Astrocyte of the cerebellum (primary cell): Measurements from ENCODE around the gene TSPAN5.

Experiments
- DNase-seq: peaks from one replicate; pipeline ENCODE4 v3.0.0-alpha.2; 2011; ENCODE audit warnings: low read depth
- H3K4me3 ChIP-seq: 2 replicates; pipeline ENCODE4 v1.5.1; 2011; ENCODE audit warnings: mild to moderate bottlenecking, low read depth, low read length, moderate library complexity
- in situ Hi-C: cut with HindIII; loops from 2 replicates; pipeline ENCODE4 v1.10.0; 2017; ENCODE audit warnings: low sequenced_read_pairs
- TF ChIP-seq, protein P1 (sequence below): IDR thresholded peaks from 2 replicates; pipeline ENCODE4 v1.5.1; 2012; ENCODE audit warnings: low read length, low read depth, moderate library complexity, mild to moderate bottlenecking; ENCODE audit errors: missing control alignments

TSPAN5 gene

DNA sequence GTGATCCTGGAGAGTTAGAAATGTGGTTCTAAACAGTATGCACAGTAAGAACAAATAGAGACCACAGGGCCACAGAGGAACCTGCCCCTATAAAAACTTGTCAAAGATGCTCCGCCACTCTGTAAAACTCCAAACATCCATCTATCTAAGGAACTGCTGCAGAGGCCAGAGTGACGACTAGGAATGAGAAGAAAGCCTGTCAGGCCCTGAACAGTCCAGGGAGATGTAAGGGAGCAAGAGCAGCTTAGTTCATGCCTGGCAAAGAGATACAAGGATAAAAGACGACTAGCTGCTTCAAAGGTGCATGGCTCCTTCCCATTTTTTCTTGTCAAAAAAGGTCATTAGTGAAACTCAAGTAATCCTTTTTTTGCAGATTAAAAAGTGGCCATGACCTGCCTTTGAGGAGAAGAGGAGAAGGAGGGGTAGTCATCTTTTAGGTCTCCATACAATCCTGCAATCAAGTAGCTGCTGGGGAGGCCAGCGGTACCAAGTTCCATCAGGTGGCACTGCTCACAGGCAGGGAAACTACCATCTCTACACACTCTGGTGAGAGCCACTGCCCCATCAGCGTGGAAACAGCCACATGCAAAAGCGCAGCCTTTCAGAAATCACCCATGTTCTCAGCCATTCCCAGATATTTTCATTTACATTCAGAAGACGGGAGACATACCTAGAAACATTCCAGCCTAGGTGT is 162.1 kb downstream of the TSPAN5 start:
- TF ChIP-seq, protein P1, sequence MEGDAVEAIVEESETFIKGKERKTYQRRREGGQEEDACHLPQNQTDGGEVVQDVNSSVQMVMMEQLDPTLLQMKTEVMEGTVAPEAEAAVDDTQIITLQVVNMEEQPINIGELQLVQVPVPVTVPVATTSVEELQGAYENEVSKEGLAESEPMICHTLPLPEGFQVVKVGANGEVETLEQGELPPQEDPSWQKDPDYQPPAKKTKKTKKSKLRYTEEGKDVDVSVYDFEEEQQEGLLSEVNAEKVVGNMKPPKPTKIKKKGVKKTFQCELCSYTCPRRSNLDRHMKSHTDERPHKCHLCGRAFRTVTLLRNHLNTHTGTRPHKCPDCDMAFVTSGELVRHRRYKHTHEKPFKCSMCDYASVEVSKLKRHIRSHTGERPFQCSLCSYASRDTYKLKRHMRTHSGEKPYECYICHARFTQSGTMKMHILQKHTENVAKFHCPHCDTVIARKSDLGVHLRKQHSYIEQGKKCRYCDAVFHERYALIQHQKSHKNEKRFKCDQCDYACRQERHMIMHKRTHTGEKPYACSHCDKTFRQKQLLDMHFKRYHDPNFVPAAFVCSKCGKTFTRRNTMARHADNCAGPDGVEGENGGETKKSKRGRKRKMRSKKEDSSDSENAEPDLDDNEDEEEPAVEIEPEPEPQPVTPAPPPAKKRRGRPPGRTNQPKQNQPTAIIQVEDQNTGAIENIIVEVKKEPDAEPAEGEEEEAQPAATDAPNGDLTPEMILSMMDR = no peak
- in situ Hi-C loops = no loop called here
- no peak overlapping the region for H3K4me3 ChIP-seq
- DNase-seq = no peak

DNA sequence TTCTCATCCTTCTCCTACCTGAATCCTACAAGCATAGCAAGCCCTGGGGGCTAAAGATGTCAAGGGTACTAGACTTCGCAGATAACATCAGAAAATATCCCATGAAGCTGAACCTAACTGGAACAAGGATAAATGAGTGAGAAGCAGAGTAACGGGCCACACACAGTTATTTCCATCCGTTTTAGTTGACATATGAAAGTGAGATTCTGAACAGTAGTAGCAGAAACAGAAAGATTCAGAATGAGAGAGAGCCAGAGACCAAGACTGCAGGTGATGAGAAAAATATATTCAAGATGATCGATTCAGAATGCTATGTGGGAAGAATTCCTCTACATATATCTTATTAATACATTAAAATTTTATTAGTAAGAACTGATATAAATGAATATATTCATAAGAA is 165.1 kb downstream of the TSPAN5 start:
- TF ChIP-seq, protein P1 = no peak
- no peak for DNase-seq
- in situ Hi-C loops = no loop called here

DNA sequence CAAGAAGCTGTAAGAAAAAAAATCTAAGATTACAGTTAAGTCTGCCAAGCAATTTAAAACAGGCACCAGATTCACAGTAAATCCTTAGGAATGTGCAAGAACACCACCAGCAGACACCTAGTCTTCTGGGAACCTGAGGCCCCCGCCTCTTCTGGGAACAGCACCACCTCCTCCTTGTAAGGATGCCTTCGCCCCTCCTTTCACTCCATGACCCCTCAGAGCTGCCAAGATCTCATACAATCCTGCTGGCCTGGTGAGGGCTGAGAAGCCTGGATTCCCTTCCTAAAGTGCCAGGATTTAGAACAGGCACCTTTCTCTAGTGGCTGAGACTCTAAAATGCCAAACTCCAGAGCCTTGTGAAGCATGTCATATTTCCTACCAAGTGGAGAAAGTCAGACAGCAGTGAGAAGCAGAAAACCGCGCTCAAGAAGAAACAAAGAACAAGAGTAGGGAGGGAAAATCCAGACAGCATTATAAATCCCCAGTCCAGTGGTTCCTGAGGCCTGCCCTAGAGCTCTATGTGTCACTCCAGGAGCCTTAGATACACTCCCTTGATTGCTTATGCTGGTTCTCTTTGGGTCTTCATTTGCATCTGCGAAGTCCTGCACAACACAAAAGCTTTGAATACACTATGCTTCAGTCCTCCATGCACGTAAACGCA is 166.4 kb downstream of the TSPAN5 start:
- in situ Hi-C loops = no loop called here
- TF ChIP-seq, protein P1 = no peak

More for the DNA sequence above, 165.1 kb downstream of the TSPAN5 start:
- H3K4me3 ChIP-seq = no peak overlapping the region

DNA sequence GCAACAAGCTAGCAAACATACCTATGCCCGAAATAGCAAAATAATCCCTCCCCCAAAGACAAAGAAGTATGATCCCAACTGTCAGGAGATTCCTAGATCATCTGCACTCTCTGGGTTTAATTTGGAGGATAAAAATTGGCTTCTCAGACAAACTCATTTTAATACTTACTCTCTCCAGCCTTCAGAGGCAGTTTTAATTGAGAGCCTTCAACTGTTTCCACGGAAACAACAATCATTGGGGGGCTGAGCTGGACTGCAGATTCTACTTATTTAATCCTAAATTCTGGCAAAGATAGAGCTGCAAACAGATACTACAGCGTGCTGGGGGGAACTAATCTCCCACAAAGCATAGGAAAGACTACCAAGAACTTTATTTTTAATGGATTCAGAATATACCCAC is 168.2 kb downstream of the TSPAN5 start:
- TF ChIP-seq, protein P1 = no peak
- no peak for DNase-seq
- no peak overlapping the region for H3K4me3 ChIP-seq
- in situ Hi-C loops = no loop called here

More for the DNA sequence above, 166.4 kb downstream of the TSPAN5 start:
- peak; percentile 79 for DNase-seq
- no peak overlapping the region for H3K4me3 ChIP-seq

DNA sequence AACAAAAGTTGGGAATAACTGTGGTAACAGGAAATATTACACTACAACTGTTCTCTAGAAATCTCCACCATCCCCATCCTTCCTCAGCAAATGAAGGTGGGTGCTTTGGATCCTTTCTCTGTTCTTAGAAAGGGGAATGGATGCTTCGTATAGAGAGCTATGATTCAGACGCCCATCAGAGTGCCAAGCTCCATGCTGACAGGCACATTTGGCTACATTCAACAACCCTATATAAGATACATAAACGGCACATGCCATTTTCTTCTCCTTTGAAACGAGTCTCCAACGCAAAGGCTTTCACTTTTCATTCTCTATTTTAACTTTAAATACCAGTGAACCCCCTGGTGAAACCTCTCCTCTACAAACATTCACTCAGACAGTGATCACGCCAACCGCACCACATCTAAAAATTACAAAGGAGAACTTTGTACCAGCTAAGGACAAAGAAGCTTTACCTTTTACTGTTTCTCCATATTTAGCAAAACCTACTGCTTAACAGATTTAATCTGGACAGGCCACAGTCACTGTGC is 172.5 kb downstream of the TSPAN5 start:
- TF ChIP-seq, protein P1 = no peak
- in situ Hi-C loops = no loop called here
- DNase-seq = no peak
- H3K4me3 ChIP-seq = no peak overlapping the region

DNA sequence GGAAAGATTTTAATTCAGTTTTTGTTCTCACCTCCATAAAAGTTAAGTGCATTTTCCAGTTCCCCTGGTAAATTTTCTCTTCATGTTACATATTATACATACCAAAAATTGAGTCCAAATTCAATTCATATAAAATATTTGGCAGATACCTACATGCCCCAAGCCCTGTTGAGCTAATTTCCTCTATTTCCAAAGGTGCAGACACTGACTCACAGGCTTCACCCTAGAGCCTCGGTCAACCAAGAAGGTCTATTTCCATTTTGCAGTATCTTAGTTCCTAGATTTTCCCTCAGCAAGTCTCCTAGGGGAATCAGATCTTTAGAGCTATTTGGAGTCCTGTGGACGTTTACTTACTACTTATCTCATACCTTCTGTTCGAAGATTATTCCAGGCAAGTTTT is 174.4 kb downstream of the TSPAN5 start:
- H3K4me3 ChIP-seq = no peak overlapping the region
- in situ Hi-C loops = no loop called here
- DNase-seq = no peak
- TF ChIP-seq, protein P1 = no peak
